Body of pancreas (tissue), 4 donors: ENCODE measurements around the gene GRID2. TPM values are rescaled to one million over a fixed set of nuclear protein-coding genes. Genes with fewer than 3 reads are reported as not detected.

Experiments used
- ATAC-seq: fragments of 150-250 bp; one replicate; pipeline ENCODE4 v1.9.1; 2016
- DNase-seq, 4 donors: peaks; one replicate each; pipeline ENCODE4 v3.0.0-alpha.2; 2019
- H3K27ac ChIP-seq, 4 donors: fragments of 200-600 bp; sonication (generic); 1 replicate in 3 of 4; 2 replicates in 1 of 4; pipeline versions ENCODE4 v1.5.1 to v1.6.1; 2016 to 2019; ENCODE audit warnings: mild to moderate bottlenecking in 1 of 4, mixed read lengths in 1 of 4, moderate library complexity in 1 of 4
- H3K27me3 ChIP-seq, 2 donors: fragments of 200-600 bp; sonication (generic); one replicate each; pipeline ENCODE4 v1.6.0; 2016; ENCODE audit warnings: mild to moderate bottlenecking in 1 of 2
- H3K36me3 ChIP-seq, 2 donors: fragments of 200-600 bp; sonication (generic); replicated peaks in 1 of 2; 2 replicates each; pipeline ENCODE4 v1.5.1; 2016; ENCODE audit warnings: low read depth in 2 of 2; ENCODE audit not compliant: insufficient read depth in 1 of 2
- H3K4me1 ChIP-seq: fragments of 200-600 bp; sonication (generic); one replicate; pipeline ENCODE4 v1.6.0; 2016
- H3K4me3 ChIP-seq, 2 donors: fragments of 200-600 bp; sonication (generic); 1 replicate in 1 of 2; 2 replicates in 1 of 2; pipeline ENCODE4 v1.5.1; 2016 to 2019
- H3K9me3 ChIP-seq, 3 donors: fragments of 200-600 bp; sonication (generic); 1 replicate in 2 of 3; 2 replicates in 1 of 3; pipeline ENCODE4 v1.5.1; 2016
- POLR2A ChIP-seq, 3 donors: fragments of 450-650 bp; IDR thresholded peaks; one replicate each; pipeline ENCODE4 v1.6.1; 2016; ENCODE audit warnings: antibody characterized with exemption in 3 of 3, mild to moderate bottlenecking in 2 of 3
- WGBS, 2 donors: methylation state at CpG; one replicate each; pipeline ENCODE4 v1.1.5; 2017; 5-methylcytosine and 5-hydroxymethylcytosine counted together
- intact Hi-C: fragments of 100-400 bp; cut with DNase I; formaldehyde crosslinking; loops from one replicate; pipeline ENCODE4 v1.15.1; 2023
- total RNA-seq, 2 donors: library from RNA; depleted of rRNA; stranded (reverse); fragments of >200 nt; gene quantifications; one replicate each; pipeline ENCODE4 v1.1.0, GENCODE V29; 2016
- TF ChIP-seq, protein P1 (sequence below), 7 experiments: fragments of 450-650 bp in 4 of 7; fragments of 200-600 bp in 3 of 7; sonication (generic) in 3 of 7; IDR thresholded peaks; one replicate each; pipeline ENCODE4 v1.5.1; 2016 to 2019; ENCODE audit warnings: antibody characterized with exemption in 7 of 7

The GRID2 gene
- total RNA-seq, 2 donors from 2014 or later: not detected

- no peaks in the 10 kb centered on the region for H3K36me3 ChIP-seq
- no peak for ATAC-seq
- no peak for DNase-seq
- TF ChIP-seq, protein P1, sequence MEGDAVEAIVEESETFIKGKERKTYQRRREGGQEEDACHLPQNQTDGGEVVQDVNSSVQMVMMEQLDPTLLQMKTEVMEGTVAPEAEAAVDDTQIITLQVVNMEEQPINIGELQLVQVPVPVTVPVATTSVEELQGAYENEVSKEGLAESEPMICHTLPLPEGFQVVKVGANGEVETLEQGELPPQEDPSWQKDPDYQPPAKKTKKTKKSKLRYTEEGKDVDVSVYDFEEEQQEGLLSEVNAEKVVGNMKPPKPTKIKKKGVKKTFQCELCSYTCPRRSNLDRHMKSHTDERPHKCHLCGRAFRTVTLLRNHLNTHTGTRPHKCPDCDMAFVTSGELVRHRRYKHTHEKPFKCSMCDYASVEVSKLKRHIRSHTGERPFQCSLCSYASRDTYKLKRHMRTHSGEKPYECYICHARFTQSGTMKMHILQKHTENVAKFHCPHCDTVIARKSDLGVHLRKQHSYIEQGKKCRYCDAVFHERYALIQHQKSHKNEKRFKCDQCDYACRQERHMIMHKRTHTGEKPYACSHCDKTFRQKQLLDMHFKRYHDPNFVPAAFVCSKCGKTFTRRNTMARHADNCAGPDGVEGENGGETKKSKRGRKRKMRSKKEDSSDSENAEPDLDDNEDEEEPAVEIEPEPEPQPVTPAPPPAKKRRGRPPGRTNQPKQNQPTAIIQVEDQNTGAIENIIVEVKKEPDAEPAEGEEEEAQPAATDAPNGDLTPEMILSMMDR (IDR thresholded peaks at IDR 0.05): no peak
- TF ChIP-seq POLR2A (IDR thresholded peaks at IDR 0.05): no peak
- H3K27ac ChIP-seq: no peak overlapping the region
- WGBS, 2 donors: 57 to 60% methylated on average over 1 of the region's 1 CpG
- no peaks in the 10 kb centered on the region for H3K9me3 ChIP-seq
- intact Hi-C loops: no loop called here
- H3K27me3 ChIP-seq: no peaks in the 10 kb centered on the region
- H3K4me1 ChIP-seq: no peaks in the 10 kb centered on the region
- H3K4me3 ChIP-seq: no peak overlapping the region
These were observed 560.3 kb downstream of the GRID2 start for GRCh38 chr4:92864096-92864495.

DNA sequence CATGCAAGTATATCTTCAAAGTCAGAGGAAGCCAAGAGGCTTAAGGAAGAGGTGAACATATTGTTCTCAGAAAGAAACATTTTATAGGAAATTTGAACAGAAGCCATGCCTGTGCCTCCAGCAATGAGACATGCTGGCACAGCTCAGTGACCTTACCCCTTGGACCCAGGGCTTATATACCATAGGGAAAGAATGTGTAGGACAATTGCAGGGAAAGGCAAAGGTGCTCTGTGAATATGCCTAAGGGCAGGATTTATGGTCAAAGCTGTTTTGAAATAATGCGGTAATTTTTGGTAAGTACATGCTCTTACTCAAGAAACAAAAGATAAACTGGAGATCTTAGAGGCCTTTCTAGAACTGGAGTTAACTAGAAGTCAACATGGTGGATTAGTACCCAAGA is 568.8 kb downstream of the GRID2 start:
- no peak overlapping the region for H3K4me3 ChIP-seq
- H3K36me3 ChIP-seq: no peaks in the 10 kb centered on the region
- DNase-seq (no peak), ATAC-seq (no peak)
- intact Hi-C loops: no loop called here
- TF ChIP-seq, protein P1 (IDR thresholded peaks at IDR 0.05): no peak
- no peak for TF ChIP-seq POLR2A (IDR thresholded peaks at IDR 0.05)
- no peaks in the 10 kb centered on the region for H3K9me3 ChIP-seq
- H3K27ac ChIP-seq: no peak overlapping the region
- no peaks in the 10 kb centered on the region for H3K4me1 ChIP-seq
- 96 to 100% methylated on average over 1 of the region's 1 CpG for WGBS, 2 donors
- no peaks in the 10 kb centered on the region for H3K27me3 ChIP-seq

DNA sequence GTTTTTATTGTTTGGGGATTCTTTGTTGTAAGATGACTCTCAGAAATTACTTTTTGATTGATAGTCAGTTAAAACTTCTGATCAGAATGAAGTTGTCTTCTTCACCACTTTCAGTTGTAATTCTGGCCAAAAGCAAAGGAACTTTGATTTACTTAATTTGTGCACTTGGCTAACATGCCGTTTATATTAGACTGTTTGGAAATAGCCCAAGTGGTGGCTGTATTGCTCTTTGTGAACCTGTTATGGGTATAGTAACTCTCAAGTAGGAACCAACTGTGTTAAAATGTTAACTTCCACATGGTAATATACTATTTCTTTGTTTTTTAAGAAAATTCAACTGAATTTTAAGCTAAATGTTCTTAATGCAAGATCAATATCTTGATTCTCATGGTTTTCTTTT is 581.9 kb downstream of the GRID2 start:
- ATAC-seq: no peak
- H3K27me3 ChIP-seq: no peaks in the 10 kb centered on the region
- TF ChIP-seq POLR2A (IDR thresholded peaks at IDR 0.05): no peak
- TF ChIP-seq, protein P1 (IDR thresholded peaks at IDR 0.05): no peak
- WGBS, 2 donors: 12 to 19% methylated on average over 1 of the region's 1 CpG
- DNase-seq: no peak
- intact Hi-C loops: no loop called here
- H3K36me3 ChIP-seq: no peaks in the 10 kb centered on the region
- H3K4me1 ChIP-seq: no peaks in the 10 kb centered on the region
- no peak overlapping the region for H3K4me3 ChIP-seq
- H3K9me3 ChIP-seq: peaks cover 0 to 5% (median 0%) of the 10 kb centered on the region in 3 donors
- H3K27ac ChIP-seq: no peak overlapping the region

DNA sequence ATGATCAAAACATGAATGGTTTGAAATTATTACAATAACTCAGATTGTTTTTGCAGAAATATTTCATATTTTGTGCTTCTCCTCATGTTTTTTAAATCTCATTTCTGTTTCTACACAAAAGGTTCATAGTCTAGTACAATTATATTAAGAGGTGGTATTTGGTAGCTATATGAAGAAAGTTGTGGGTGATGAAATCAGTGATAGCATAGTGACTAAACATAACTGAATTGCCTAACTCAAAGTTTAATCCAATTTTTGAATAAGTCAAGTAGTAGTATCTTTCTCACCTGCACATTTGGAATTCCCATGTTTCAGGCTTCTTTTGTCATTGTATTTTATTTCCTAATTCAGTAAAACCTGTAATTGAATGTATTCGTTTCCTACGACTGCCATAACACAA is 648.7 kb downstream of the GRID2 start:
- 77 to 83% methylated on average over 2 of the region's 2 CpGs for WGBS, 2 donors
- no peaks in the 10 kb centered on the region for H3K4me1 ChIP-seq
- H3K27me3 ChIP-seq: no peaks in the 10 kb centered on the region
- no peaks in the 10 kb centered on the region for H3K36me3 ChIP-seq
- intact Hi-C loops: no loop called here
- DNase-seq (no peak), ATAC-seq (no peak)
- no peak overlapping the region for H3K4me3 ChIP-seq
- TF ChIP-seq, protein P1 (IDR thresholded peaks at IDR 0.05): no peak
- TF ChIP-seq POLR2A (IDR thresholded peaks at IDR 0.05): no peak
- H3K27ac ChIP-seq: no peak overlapping the region
- no peaks in the 10 kb centered on the region for H3K9me3 ChIP-seq

DNA sequence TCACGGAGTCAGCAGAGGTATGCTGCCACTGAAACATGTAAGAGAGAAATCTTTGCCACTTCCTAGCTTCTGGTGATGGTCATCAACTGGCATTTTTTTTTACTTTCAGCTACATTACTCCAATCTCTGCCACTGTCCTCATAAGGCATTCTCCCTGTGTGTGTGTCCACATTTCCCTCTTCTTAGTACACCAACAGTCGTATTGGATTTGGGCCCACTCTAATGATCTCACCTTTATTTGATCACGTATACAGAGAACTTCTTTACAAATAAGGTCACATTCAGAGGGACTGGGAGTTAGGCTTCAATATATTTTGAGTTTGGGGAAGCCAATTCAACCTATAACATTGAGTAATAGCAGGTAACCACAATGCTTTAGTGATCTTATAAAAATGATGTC is 649.1 kb downstream of the GRID2 start:
- no peaks in the 10 kb centered on the region for H3K36me3 ChIP-seq
- no peaks in the 10 kb centered on the region for H3K4me1 ChIP-seq
- no peak overlapping the region for H3K4me3 ChIP-seq
- WGBS, 2 donors: 79 to 81% methylated on average over 3 of the region's 3 CpGs
- H3K27me3 ChIP-seq: no peaks in the 10 kb centered on the region
- TF ChIP-seq POLR2A (IDR thresholded peaks at IDR 0.05): no peak
- TF ChIP-seq, protein P1 (IDR thresholded peaks at IDR 0.05): no peak
- intact Hi-C loops: no loop called here
- no peaks in the 10 kb centered on the region for H3K9me3 ChIP-seq
- ATAC-seq: no peak
- no peak overlapping the region for H3K27ac ChIP-seq
- DNase-seq: no peak
